Spinal cord (tissue), 10 donors: ENCODE measurements around the gene RAX. TPM values are rescaled to one million over a fixed set of nuclear protein-coding genes. Genes with fewer than 3 reads are reported as not detected.

Source experiments
- DNase-seq, 6 donors: peaks; one replicate each; pipeline versions ENCODE4 v3.0.0 to v3.0.0-alpha.2; 2013 to 2015; ENCODE audit warnings: low spot score in 6 of 6, low read depth in 4 of 6
- H3K27ac ChIP-seq: one replicate; pipeline ENCODE4 v1.5.1; 2013; ENCODE audit warnings: low read depth, low read length, control low read depth
- H3K27me3 ChIP-seq: one replicate; pipeline ENCODE4 v1.6.1; 2013; ENCODE audit warnings: low read length; ENCODE audit not compliant: control insufficient read depth, insufficient read depth
- H3K36me3 ChIP-seq: one replicate; pipeline ENCODE4 v1.6.1; 2013; ENCODE audit warnings: low read length; ENCODE audit not compliant: control insufficient read depth, insufficient read depth
- H3K4me1 ChIP-seq: one replicate; pipeline ENCODE4 v1.6.1; 2013; ENCODE audit warnings: low read length; ENCODE audit not compliant: control insufficient read depth, insufficient read depth
- H3K4me3 ChIP-seq: one replicate; pipeline ENCODE4 v1.5.1; 2013; ENCODE audit warnings: low read depth, low read length, control low read depth
- H3K9me3 ChIP-seq: one replicate; pipeline ENCODE4 v1.6.1; 2013; ENCODE audit warnings: low read length; ENCODE audit not compliant: control insufficient read depth, insufficient read depth
- WGBS: methylation state at CpG from one replicate; pipeline ENCODE4 v1.1.5; 2013; ENCODE audit warnings: missing lambda C conversion rate; ENCODE audit not compliant: insufficient coverage; 5-methylcytosine and 5-hydroxymethylcytosine counted together
- polyA plus RNA-seq, 2 donors: library from polyadenylated mRNA; unstranded; fragments of 120-200 nt; gene quantifications; one replicate each; pipeline ENCODE4 v1.2.1, GENCODE V29; 2013; ENCODE audit not compliant: insufficient read length in 2 of 2
- total RNA-seq, 2 donors: library from RNA; depleted of rRNA in 1 of 2; stranded (reverse); fragments of 120-200 nt in 1 of 2; fragments of >200 nt in 1 of 2; gene quantifications; one replicate each; pipeline versions ENCODE4 v1.2.3 to v1.2.4, GENCODE V29; 2013 to 2014
- donor health status: healthy.

RAX gene
- total and polyA plus RNA-seq, 4 donors: 0.22 TPM; not detected in 3

DNA sequence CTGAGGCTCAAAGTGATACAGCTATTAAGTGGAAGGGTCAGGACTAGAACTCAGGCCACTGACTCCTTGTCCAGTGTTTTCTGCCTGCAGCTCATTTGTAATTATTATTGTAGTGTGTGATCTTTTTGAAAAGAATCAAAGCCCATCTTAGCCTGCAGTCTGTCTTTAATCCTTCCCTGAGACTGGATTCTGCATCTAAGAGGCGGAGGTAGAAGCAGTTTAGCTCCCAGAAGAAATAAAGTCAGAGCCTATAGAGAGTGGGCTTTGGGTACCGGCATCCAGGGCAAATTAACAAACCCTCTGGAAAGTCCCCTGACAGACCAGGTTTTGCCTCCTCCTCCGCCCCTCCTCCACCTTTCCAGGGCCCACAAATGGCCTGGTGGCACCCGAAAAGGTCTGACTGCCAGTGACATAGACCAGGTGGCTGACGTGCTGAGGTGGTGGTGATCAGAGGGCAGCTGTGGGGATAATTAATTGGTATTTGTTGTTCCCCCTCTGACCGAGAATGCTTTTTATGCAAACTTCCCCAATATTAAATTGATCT is 2.2 kb upstream of the RAX start:
- peaks cover 27% of the 10 kb centered on the region for H3K4me1 ChIP-seq
- H3K9me3 ChIP-seq: no peaks in the 10 kb centered on the region
- peaks cover 88% of the 10 kb centered on the region for H3K27me3 ChIP-seq
- H3K4me3 ChIP-seq: no peak overlapping the region
- DNase-seq: no peak
- H3K27ac ChIP-seq: no peak overlapping the region
- no CpG with 5 or more reads among the region's 6 CpGs for WGBS
- H3K36me3 ChIP-seq: no peaks in the 10 kb centered on the region

GRCh38 chr18:59274533-59274928 is 1.3 kb upstream of the RAX start:
- H3K4me1 ChIP-seq: peaks cover 27% of the 10 kb centered on the region
- H3K27me3 ChIP-seq: peaks cover 89% of the 10 kb centered on the region
- DNase-seq: no peak

DNA sequence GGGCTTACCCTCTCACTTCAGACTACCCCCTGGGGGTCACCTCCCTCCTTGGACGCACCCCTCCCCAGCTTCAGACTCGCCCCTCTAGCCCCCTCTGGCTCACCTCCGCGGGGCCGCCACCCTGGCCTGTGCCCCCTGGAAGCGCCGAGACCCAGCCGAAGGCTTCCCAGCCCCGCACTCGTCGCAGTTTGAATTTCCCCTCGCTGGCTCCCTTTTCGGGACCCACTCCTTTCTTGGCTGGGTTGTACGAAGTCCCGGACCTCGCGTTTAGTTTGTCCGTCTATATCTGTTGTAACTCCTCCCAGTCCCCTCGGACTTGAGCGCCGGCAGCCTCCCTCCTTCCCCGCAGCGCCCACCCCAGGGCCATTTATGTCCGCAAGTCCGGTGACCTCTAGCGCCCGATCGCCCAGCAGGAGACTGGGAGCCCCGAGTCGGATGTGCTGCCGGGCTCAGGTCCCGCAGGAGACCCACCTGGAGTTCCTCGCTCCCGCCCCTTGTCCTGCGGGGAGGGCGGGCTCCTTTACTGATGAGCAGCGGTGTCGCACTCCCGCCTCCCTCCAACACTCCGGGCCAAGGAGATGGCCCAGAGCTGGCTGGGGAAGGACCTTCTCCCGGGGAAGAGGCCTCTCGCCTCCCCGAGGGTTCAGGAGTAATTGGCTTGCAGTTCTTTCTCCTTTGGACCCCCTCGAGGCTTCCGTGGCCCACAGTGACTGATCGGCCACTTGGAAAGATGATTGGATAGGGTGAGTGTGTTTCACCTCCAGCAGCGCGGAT is 692 bp upstream of the RAX start:
- peaks cover 30% of the 10 kb centered on the region for H3K4me1 ChIP-seq
- no peak overlapping the region for H3K27ac ChIP-seq
- no peaks in the 10 kb centered on the region for H3K36me3 ChIP-seq
- 1% methylated on average over 44 of the region's 48 CpGs for WGBS
- peaks cover 89% of the 10 kb centered on the region for H3K27me3 ChIP-seq
- no peaks in the 10 kb centered on the region for H3K9me3 ChIP-seq
- no peak for DNase-seq
- H3K4me3 ChIP-seq: no peak overlapping the region

More at GRCh38 chr18:59274533-59274928, 1.3 kb upstream of the RAX start:
- Histone ChIP-seq H3K36me3 (no peaks in the 10 kb centered on the region), H3K4me3 (no peak overlapping the region), H3K9me3 (no peaks in the 10 kb centered on the region), H3K27ac (no peak overlapping the region)
- WGBS: 7% methylated on average over 12 of the region's 18 CpGs

- Histone ChIP-seq H3K4me1 (peaks cover 43% of the 10 kb centered on the region), H3K27ac (no peak overlapping the region), H3K9me3 (no peaks in the 10 kb centered on the region), H3K27me3 (peaks cover 99% of the 10 kb centered on the region), H3K4me3 (no peak overlapping the region), H3K36me3 (no peaks in the 10 kb centered on the region)
- WGBS: 1% methylated on average over 52 of the region's 52 CpGs
- no peak for DNase-seq
Observed at GRCh38 chr18:59272221-59272888, 899 bp downstream of the RAX start.

DNA sequence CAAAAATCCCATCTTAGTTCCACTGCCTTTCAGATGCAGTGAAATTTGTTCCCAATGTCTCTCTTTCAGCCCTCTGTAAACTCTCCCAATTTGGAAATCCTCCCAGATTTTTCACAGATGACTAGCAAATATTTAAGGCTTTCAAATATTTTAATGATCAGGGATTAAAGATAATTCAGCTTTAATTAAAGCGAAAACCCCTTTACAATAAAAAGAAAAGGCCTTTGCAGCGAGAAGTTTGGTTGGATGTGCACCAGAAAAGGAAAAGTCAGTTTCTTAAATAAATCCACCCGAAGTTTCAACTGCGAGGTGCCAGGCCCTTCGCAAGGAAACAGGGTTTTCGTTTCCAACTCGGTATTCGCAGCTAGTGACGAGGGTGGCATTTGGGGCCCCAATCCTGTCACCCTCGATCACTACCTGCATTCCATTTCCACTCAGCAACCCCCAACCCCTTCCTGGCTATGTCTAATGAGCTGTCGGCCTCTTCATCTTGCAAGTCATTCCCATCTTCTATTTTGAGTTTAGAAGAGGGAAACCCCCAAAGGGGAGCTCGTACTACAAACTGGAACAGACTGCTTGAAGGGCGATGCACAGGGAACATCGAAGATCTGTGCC is 1.5 kb downstream of the RAX start:
- DNase-seq: peak in 1 of 6 donors; percentile 24
- Histone ChIP-seq H3K4me3 (no peak overlapping the region), H3K4me1 (peaks cover 43% of the 10 kb centered on the region), H3K9me3 (no peaks in the 10 kb centered on the region), H3K27me3 (peaks cover 99% of the 10 kb centered on the region), H3K36me3 (no peaks in the 10 kb centered on the region), H3K27ac (no peak overlapping the region)
- WGBS: 9% methylated on average over 12 of the region's 14 CpGs

- DNase-seq: no peak
- Histone ChIP-seq H3K4me1 (peaks cover 43% of the 10 kb centered on the region), H3K27me3 (peaks cover 99% of the 10 kb centered on the region), H3K36me3 (no peaks in the 10 kb centered on the region), H3K27ac (no peak overlapping the region), H3K4me3 (no peak overlapping the region), H3K9me3 (no peaks in the 10 kb centered on the region)
- no CpG with 5 or more reads among the region's 4 CpGs for WGBS
Observed at GRCh38 chr18:59270689-59271257, 2.5 kb downstream of the RAX start.

DNA sequence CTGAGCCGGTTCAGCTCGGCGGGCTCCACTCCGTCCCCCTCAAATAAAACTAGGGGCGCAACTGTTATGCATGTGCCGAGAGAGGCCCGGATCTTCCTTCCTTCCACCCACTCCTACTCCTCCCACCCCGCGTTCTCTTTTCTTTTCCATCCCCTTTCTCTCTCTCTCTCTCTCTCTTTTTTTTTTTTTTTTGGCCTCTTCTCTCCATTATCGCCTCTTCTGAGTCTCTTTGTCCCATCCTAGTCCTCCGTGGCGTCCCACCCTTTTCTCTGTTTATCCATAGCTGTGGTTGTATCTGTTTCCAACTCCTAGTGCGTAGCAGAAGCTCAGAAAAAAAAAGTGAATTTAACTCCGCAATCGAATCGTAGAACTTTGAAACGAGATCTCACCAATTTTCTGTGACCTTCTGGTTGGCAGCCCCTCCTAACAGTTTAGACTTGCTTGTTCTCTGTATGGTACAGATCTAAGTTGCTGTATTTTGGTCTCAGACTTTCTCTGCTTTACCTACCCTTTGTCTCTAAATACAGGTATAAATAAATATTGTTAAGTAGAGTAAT is 3.6 kb downstream of the RAX start:
- H3K9me3 ChIP-seq: no peaks in the 10 kb centered on the region
- no peaks in the 10 kb centered on the region for H3K36me3 ChIP-seq
- peaks cover 99% of the 10 kb centered on the region for H3K27me3 ChIP-seq
- H3K27ac ChIP-seq: no peak overlapping the region
- peak in 1 of 6 donors; percentile 20 for DNase-seq
- WGBS: 5% methylated on average over 10 of the region's 17 CpGs
- no peak overlapping the region for H3K4me3 ChIP-seq
- peaks cover 54% of the 10 kb centered on the region for H3K4me1 ChIP-seq

GRCh38 chr18:59268721-59269562 is 4.3 kb downstream of the RAX start:
- peak in 2 of 6 donors; percentile 26 to 45 for DNase-seq
- Histone ChIP-seq H3K9me3 (no peaks in the 10 kb centered on the region), H3K4me3 (peak overlapping the region; percentile 6), H3K36me3 (no peaks in the 10 kb centered on the region), H3K4me1 (peaks cover 54% of the 10 kb centered on the region), H3K27me3 (peaks cover 99% of the 10 kb centered on the region), H3K27ac (no peak overlapping the region)
- under 1% methylated on average over 89 of the region's 90 CpGs for WGBS
